Measurements from ENCODE around the gene UGT2B17. TPM values are rescaled to one million over a fixed set of nuclear protein-coding genes. Genes with fewer than 3 reads are reported as not detected.

Gene UGT2B17
- total and polyA plus RNA-seq, 2 donors (not counting 3 experiments of a cell fraction or from before 2014, with no cell fraction given) = not detected

DNA sequence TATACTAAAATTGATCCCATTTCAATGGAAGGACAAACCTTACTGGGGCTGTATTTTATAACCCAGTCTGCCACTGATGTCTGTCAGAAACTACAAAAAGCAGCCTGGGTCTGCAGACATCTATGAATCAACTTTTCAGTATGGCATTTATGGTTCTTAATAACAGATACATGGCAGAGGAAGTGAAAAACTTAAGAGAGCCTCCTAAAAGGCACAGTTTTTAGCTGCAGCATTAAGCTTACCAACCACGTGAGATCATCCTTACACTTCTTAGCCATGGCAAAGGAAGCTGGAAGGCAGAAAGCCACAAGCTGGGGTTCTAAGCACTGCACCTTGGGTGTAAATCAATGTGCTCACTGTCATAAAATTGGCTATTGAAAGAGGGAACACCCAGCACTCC is 16.6 kb upstream of the UGT2B17 start:
- Histone ChIP-seq H3K9me3 (replicated peaks; ENCODE audit: control insufficient read depth, insufficient read depth, low read length) (no peaks in the 10 kb centered on the region), H3K27me3 (ENCODE audit: control insufficient read depth in 2 of 2, insufficient read depth in 2 of 2, low read length in 2 of 2) (no peaks in the 10 kb centered on the region), H3K27ac (ENCODE audit: insufficient read depth, low read depth, low read length) (no peak overlapping the region), H3K4me2 (ENCODE audit: insufficient read depth, low read length) (no peak overlapping the region), H3K79me2 (ENCODE audit: control insufficient read depth, insufficient read depth, low read length) (no peaks in the 10 kb centered on the region), H3K9ac (replicated peaks; ENCODE audit: extremely low read depth, insufficient read depth, low read length) (no peak overlapping the region), H2AFZ (ENCODE audit: low read depth, low read length) (no peak overlapping the region), H3K4me3 (replicated peaks in 1 of 3; ENCODE audit: insufficient read depth in 1 of 3, low read depth in 1 of 3, low read length in 3 of 3) (no peak overlapping the region), H3K9me1 (replicated peaks; ENCODE audit: control insufficient read depth, extremely low read depth, insufficient read depth, low read length) (no peaks in the 10 kb centered on the region), H4K20me1 (replicated peaks; ENCODE audit: control insufficient read depth, extremely low read depth, insufficient read depth, low read length) (no peaks in the 10 kb centered on the region), H3K4me1 (ENCODE audit: control insufficient read depth, extremely low read depth, insufficient read depth, low read length) (no peaks in the 10 kb centered on the region), H3K36me3 (ENCODE audit: control insufficient read depth in 2 of 2, extremely low read depth in 1 of 2, insufficient read depth in 2 of 2, low read length in 2 of 2) (no peaks in the 10 kb centered on the region)
- ChIA-PET POLR2A (no interaction called here), CTCF (no interaction called here)
- no TSS peak for BruUV-seq (replicated peaks)
- intact Hi-C loops (cut with micrococcal nuclease) (no loop called here), dilution Hi-C loops (cut with MboI; ENCODE audit: extremely low pct_ligation_motif_present, low sequenced_read_pairs) (no loop called here)
- FAIRE-seq = no peak
- no peak for TF ChIP-seq GATA2 (IDR thresholded peaks at IDR 0.05; ENCODE audit: insufficient read depth, insufficient read length, low read depth, low read length)
- TF ChIP-seq POLR2AphosphoS5 (IDR thresholded peaks at IDR 0.05; ENCODE audit: insufficient read depth, low read depth, low read length) = no peak
- TF ChIP-seq POLR2A (IDR thresholded peaks at IDR 0.05; ENCODE audit: low read depth, low read length) = no peak
- no peak for TF ChIP-seq JUN (IDR thresholded peaks at IDR 0.05; ENCODE audit: borderline replicate concordance, insufficient read depth, insufficient read length, low read depth)
- no peak for TF ChIP-seq EZH2 (IDR thresholded peaks at IDR 0.05; ENCODE audit: borderline replicate concordance, low read depth, low read length, severe bottlenecking)
- no peak for TF ChIP-seq MYC (IDR thresholded peaks at IDR 0.05; ENCODE audit: low read depth, low read length)
- TF ChIP-seq, protein P1, sequence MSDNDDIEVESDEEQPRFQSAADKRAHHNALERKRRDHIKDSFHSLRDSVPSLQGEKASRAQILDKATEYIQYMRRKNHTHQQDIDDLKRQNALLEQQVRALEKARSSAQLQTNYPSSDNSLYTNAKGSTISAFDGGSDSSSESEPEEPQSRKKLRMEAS (IDR thresholded peaks at IDR 0.05; ENCODE audit: insufficient read depth, insufficient read length) = no peak
- TF ChIP-seq FOS (IDR thresholded peaks at IDR 0.05; ENCODE audit: borderline replicate concordance, insufficient read depth, low read length) = no peak
- TF ChIP-seq, protein P2, sequence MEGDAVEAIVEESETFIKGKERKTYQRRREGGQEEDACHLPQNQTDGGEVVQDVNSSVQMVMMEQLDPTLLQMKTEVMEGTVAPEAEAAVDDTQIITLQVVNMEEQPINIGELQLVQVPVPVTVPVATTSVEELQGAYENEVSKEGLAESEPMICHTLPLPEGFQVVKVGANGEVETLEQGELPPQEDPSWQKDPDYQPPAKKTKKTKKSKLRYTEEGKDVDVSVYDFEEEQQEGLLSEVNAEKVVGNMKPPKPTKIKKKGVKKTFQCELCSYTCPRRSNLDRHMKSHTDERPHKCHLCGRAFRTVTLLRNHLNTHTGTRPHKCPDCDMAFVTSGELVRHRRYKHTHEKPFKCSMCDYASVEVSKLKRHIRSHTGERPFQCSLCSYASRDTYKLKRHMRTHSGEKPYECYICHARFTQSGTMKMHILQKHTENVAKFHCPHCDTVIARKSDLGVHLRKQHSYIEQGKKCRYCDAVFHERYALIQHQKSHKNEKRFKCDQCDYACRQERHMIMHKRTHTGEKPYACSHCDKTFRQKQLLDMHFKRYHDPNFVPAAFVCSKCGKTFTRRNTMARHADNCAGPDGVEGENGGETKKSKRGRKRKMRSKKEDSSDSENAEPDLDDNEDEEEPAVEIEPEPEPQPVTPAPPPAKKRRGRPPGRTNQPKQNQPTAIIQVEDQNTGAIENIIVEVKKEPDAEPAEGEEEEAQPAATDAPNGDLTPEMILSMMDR (IDR thresholded peaks at IDR 0.05; ENCODE audit: extremely low read depth in 1 of 2, insufficient read depth in 1 of 2, low read depth in 1 of 2, low read length in 2 of 2) = no peak
- no peak for DNase-seq (ENCODE audit: low read depth, low spot score)

Data from endothelial cell of umbilical vein (primary cell).